ENCODE measurements around the gene PTPRN2.

DNA sequence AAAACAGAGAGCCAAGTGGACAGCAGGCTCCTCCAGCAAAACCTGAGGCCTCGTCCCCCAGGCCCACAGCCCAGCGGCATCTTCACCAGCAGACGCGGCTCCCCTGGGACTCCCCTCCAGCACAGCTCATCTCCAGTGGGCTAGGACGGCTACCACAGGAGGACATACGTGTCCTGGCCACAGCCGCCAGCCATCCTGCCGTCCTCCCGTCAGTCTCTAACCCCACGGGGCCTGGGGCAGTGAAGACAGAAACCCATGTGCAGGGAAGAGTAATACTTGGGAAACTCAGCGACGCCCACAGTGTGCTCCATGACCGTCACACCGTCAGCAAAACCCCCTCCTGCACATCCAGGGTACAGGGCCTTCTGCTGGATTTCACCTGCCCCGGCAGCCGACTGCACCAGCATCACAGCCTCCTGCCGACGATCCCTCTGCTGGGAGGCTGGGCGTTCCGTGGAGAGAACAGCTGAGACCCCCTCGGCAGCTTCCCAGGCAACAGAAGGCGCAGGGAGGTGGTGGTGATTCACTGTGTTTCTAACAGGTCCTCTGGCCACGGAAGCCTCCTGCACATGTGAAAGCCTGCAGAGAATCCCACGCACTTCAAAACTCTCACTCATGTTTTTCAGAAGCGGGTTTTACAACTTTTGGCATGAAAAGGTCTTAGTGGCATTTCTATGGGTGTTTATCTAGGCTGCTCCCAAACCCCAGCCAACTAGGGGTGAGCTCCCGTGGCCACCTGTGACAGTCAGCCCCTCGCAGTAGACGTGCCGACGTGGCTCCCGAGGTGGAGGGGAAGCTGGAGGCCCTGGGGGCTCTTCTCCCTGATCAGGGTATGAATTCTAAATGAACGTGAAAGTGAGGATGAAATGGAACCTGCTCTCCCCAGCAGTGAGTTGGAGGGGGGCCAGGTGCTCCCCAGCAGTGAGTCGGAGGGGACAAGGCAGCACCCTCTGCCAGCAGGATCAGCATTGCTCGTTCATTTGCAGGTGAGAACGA lies 513.5 kb downstream of the PTPRN2 start:
- no peak for TF ChIP-seq EP300 (IDR thresholded peaks at IDR 0.05)
- TF ChIP-seq POLR2A (IDR thresholded peaks at IDR 0.05): no peak
